ENCODE results near the gene ANKRD30B.
"Not testable (repeated sequence)": the region's sequence is repeated elsewhere in the genome, so short reads cannot be mapped to it uniquely, and the experiment has no call there.

Gene ANKRD30B, protein sequence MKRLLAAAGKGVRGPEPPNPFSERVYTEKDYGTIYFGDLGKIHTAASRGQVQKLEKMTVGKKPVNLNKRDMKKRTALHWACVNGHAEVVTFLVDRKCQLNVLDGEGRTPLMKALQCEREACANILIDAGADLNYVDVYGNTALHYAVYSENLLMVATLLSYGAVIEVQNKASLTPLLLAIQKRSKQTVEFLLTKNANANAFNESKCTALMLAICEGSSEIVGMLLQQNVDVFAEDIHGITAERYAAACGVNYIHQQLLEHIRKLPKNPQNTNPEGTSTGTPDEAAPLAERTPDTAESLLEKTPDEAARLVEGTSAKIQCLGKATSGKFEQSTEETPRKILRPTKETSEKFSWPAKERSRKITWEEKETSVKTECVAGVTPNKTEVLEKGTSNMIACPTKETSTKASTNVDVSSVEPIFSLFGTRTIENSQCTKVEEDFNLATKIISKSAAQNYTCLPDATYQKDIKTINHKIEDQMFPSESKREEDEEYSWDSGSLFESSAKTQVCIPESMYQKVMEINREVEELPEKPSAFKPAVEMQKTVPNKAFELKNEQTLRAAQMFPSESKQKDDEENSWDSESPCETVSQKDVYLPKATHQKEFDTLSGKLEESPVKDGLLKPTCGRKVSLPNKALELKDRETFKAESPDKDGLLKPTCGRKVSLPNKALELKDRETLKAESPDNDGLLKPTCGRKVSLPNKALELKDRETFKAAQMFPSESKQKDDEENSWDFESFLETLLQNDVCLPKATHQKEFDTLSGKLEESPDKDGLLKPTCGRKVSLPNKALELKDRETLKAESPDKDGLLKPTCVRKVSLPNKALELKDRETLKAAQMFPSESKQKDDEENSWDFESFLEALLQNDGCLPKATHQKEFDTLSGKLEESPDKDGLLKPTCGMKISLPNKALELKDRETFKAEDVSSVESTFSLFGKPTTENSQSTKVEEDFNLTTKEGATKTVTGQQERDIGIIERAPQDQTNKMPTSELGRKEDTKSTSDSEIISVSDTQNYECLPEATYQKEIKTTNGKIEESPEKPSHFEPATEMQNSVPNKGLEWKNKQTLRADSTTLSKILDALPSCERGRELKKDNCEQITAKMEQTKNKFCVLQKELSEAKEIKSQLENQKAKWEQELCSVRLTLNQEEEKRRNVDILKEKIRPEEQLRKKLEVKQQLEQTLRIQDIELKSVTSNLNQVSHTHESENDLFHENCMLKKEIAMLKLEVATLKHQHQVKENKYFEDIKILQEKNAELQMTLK (N-terminal part only)

DNA sequence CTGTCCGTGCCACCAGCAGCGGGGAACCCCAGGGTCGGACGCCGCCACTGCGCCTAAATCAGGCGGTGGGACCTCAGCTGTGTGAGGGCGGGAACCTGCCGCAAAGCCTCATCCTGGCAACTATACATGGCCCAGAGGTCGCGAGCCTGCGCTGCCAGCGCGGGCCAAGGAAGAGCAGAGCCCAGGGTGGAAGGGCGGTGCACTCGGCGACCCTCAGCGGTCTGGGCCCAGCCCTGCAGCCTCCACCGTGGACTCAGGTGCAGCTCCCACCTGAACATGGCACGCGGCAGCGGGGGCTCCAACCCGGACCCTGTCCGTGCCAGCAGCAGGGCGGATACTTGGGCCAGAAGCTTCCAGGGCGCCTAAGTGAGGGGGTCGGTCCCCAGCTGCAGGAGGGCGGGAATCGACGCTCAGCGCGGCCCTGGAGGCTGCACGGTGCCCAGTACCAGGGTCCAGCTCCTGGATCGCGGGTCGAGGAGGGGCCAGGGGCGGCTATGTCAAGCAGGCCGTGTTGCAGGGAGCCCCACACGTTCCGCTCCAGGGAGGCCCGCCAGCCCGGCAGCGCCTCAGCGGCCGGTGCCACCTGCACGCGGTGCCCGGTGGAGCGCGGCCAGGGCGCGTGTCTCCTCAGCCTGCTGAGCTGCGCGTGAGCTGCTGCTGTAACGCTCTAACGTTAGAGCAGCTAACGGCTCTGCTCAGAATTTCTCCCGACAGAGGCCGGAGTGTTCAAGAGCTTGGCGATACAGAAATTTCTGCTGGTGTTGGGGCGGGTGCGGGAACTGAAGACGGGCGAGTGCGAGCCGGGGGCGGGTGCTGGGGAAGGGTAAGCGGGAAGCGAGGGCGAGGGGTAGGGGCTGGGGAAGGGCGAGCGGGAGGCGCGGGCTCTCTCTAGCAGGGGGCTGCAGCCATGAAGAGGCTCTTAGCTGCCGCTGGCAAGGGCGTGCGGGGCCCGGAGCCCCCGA lies at the start of gene ANKRD30B:
Gene ANKRD30B (plus strand): TSS at position 660 of the 962 bp plus-strand sequence. CDS start 248 bp downstream, at position 908.
- DNase-seq (ENCODE audit: low spot score) = no peak

DNA sequence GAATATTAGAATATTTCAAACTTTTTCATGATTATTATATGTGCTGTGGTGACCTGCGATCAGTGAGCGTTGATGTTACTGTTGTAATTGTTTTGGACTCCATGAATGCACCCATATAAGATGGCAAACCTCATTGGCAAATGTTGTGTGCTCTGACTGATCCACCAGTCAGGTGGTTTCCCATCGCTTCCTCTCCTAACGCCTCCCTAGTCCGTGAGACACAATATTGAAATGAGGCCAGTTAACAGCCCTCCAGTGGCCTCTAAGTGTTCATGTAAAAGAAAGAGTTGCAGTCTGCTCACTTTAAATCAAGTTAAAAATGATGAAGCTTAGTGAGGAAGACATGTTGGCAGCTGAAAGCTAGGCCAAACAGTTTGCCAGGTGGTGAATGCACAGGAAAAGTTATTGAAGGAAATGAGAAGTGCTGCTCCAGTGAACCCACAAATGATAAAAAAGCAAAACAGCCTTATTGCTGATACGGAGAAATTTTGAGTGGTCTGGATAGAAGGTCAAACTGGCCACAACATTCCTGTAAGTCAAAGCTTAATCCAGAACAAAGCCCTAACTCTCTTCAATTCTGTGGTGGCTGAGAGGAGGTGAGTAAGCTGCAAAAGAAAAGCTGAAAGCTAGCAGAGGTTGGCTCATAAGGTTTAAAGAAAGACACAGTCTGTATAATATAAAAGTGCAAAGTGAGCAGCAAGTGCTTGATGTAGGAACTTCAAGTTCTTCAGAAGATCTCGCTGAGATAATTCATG lies 46.5 kb upstream of the ANKRD30B start:
- not testable (repeated sequence) for DNase-seq (ENCODE audit: low spot score)

DNA sequence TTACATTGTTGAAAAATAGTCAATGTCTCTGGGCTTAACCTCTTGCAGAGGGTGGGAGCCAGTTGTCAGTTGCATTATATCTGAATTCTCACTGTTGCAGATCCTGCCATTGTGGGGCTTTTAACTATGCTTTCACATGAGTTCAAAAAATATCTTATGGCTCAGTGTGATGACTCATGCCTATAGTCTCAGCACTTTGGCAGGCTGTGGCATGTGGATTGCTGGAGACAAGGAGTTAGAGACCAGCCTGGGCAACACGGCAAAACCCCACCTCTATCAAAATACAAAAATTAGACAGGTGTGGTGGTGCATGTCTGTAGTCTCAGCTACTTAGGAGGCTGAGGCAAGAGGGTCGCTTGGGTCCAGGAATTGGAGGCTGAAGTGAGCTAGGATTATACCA lies 38.2 kb upstream of the ANKRD30B start:
- DNase-seq (ENCODE audit: low spot score) = not testable (repeated sequence)

DNA sequence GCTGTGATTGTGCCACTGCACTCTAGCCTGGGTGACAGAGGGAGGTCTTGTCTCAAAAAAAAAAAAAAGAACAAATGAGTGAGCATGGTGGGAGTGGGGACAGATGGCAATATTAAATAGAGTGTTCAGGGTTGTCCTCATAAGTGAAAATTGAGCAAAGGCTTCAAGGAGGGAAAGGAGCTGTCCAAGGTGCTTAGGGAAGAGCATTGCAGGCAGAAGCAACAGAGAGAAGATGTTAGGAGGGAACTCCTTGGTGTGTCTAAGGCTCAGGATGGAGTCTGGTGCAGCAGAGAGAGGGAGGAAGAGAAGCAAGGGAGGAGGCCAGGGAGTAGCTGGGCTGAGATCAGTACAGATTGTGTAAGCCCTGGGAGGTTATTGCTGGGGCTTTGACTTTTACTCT lies 26.4 kb upstream of the ANKRD30B start:
- DNase-seq (ENCODE audit: low spot score) = not testable (repeated sequence)

DNA sequence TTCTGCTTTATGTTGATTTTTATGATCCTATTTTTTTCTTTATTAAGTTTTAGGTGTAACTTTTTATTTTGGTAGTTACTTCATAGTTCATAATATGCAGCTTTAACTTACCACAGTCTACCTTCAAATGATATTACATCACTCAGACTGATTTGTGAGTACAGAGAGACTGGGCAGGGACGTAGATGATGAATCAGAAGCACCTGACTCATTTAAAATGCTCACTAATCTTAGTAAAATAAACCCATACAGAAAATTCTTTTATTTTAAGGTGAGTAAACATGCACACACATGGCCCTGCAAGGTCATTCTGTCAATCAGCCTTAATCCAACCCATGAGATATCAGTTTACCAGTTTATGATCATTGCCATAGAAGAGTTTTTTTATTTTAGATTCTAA lies 8.9 kb upstream of the ANKRD30B start:
- DNase-seq (ENCODE audit: low spot score) = not testable (repeated sequence)

DNA sequence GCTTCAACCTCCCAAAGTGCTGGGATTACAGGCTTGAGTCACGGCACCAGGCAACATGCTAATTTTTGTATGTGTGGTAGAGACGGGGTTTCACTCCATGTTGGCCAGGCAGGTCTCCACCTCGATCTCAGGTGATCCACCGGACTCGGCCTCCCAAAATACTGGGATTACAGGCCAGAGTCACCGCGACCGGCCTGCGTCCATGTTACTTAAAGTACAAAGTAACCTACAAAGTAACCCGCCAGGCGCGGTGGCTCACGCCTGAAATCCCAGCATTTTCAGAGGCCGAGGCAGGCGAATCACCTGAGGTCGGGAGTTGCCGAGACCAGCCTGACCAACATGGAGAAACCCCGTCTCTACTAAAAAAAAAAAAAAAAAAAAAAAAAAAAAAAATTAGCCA lies 1.1 kb upstream of the ANKRD30B start:
- no peak for DNase-seq (ENCODE audit: low spot score)

DNA sequence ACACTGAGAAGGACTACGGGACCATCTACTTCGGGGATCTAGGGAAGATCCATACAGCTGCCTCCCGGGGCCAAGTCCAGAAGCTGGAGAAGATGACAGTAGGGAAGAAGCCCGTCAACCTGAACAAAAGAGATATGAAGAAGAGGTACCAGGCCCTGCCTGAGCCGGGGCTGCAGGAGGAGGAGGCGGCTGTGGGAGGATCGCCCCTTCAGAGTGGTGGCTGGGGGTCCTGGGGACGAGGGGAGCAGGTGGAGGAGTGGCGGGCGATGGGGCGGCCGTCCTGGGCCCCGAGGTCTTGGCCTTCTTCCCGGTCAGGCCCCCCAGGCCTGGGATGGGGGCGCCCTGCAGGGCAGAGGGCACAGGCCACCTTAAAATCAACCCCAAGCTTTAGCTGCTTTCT lies 524 bp downstream of the ANKRD30B start:
- DNase-seq (ENCODE audit: low spot score) = no peak

DNA sequence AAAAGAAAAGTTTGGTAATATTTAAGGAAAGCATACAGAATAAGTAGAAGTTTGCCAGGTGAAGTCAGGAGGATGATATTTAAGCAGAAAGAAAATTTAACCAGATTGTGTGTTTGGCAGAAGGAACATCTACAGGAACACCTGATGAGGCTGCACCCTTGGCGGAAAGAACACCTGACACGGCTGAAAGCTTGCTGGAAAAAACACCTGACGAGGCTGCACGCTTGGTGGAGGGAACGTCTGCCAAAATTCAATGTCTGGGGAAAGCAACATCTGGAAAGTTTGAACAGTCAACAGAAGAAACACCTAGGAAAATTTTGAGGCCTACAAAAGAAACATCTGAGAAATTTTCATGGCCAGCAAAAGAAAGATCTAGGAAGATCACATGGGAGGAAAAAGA lies 15.6 kb downstream of the ANKRD30B start:
- DNase-seq (ENCODE audit: low spot score) = not testable (repeated sequence)

DNA sequence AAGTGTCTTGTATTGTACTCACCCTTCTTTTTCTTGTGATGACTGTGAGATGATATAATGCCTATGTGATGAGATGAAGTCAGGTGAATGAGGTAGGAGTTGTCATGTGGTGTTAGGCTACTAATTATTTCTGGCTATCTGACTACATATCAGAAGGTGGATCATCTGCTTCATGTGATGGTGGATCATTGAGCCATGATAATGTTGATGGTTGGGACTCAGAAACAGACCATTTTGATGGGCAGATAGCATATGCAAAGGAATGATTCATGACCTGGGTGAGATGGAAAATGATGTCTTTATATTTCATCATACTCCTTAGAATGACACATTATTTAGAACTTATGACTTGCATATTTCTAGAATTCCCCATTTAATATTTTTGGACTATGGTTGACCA lies 19.5 kb downstream of the ANKRD30B start:
- no peak for DNase-seq (ENCODE audit: low spot score)

DNA sequence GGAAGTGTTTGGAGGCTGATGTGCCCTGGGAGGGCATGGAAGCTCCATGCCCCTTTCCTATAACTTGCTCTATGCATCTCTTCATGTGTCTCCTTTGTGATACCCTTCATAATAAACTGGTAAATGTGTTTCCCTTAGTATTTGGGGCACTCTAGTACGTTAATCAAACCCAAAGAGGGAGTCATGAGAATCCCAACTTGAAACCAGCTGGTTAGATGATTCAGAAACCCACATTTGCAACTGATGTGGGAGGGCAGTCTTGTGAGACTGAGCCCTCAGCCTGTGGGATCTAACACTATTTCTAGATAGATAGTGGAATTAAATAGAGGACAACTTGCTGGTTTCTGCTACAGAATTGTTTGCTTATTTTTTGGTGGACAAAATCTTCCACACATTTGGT lies 20.3 kb downstream of the ANKRD30B start:
- no peak for DNase-seq (ENCODE audit: low spot score)

DNA sequence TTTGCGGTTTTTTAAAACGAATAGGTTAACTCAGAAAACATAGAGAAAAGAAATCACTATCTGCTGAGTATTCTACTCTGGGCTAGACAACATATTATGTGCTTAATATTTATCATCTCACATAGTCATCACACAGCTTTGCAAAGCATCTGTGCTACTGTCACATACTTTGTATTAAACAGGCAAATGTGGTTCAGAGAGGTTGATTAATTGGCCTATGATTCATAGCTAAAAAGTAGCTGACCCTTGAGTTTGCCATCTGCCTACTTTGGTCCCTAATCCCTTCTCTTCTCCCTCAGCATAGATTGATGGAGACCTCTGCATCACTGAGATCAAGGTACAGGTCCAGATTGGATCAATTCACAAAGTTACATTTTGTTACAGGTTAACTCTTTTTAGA lies 21.4 kb downstream of the ANKRD30B start:
- DNase-seq (ENCODE audit: low spot score) = no peak

DNA sequence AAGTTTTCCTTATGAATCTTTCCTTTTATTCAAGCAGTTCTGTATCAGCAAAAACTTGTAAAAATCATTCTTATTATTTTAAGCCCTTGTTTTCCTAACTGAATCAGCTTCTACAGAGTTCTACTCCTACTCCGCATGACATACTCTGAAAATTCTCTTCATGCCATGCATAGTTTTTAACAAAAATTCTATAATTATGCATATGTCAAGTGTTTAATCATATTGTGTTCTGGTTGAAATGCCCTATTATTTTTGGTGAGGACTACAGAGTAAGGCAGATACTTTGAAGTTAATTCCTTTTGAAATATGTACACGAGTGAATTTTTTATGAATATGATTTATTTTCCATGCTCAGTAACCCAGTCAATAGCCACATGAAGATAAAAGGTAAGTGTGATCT lies 28.8 kb downstream of the ANKRD30B start:
- no peak for DNase-seq (ENCODE audit: low spot score)

DNA sequence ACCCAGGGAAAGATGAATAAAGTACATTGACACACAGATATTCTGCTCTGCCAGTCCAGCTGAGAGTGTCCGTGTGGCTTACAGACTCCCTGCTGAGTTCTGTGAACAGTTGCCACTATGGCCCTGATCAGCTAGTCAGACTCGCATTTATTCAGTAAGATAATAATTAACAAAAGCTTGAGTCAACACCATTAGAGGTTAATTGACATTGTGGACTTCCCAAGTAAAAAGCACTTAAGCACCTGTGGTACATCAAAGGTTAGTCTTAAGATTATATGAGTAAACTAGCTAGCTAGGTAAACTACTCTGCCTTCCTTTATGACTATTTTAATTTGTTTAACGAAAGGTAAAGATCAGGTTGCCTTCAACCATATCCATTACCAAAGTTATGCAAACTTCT lies 33.7 kb downstream of the ANKRD30B start:
- no peak for DNase-seq (ENCODE audit: low spot score)

DNA sequence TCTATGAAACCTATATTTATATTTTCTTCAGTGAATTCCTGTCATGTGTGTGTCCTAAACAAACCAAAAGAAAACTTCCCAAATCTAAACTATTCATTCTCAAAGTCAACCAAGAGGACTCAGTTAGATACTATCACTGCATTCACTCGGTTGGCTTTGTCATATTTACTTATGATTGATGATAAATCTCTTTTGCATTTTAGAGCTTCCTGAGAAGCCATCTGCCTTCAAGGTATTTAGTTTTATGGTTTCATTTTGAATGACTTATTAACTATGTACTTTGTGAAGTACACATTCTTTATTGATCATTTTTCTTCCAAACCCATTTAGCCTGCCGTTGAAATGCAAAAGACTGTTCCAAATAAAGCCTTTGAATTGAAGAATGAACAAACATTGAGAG lies 36.2 kb downstream of the ANKRD30B start:
- no peak for DNase-seq (ENCODE audit: low spot score)

DNA sequence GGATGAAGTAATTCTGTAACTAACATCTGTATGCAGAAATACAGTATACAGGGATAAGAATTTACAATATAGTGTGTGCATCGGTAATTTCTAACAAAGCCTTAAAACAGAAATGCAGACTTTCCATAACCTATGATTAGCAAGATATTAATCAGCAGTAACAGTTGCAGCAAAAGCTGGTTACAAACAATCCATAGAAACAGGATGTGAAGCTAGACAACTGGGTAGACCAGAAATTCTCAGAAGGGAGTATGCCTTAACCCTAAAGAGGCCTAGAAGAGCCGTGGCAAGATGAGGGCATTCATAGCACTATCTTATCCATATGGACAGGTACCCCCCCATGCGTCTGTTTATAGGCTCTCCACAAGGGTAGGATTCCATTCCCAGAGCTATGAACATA lies 48.9 kb downstream of the ANKRD30B start:
- DNase-seq (ENCODE audit: low spot score) = not testable (repeated sequence)

DNA sequence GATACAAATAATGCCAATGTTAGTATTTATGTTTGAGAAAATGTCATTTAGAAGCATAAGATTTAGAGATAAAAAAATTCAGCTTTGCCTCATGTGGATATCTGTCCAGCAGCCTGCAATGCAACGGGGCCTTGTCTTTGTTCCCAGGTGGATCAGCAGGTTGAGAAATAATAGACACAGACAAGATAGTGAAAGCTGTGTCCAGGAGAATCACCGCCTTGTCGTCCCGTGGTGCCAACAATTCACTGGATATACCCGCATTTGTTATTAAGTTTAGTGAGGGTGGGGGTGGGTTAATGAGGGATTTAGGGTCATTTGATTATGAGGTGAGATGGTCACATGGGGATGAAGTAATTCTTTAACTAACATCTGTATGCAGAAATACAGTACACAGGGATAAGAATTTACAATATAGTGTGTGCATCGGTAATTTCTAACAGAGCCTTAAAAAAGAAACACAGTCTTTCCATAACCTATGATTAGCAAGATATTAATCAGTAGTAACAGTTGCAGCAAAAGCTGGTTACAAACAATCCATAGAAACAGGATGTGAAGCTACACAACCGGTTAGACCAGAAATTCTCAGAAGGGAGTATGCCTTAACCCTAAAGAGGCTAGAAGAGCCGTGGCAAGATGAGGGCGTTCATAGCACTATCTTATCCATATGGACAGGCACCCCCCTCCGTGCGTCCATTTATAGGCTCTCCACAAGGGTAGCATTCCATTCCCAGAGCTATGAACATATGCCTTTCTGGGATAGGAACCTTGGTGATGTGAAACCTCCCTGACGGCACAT lies 50.2 kb downstream of the ANKRD30B start:
- not testable (repeated sequence) for DNase-seq (ENCODE audit: low spot score)

DNA sequence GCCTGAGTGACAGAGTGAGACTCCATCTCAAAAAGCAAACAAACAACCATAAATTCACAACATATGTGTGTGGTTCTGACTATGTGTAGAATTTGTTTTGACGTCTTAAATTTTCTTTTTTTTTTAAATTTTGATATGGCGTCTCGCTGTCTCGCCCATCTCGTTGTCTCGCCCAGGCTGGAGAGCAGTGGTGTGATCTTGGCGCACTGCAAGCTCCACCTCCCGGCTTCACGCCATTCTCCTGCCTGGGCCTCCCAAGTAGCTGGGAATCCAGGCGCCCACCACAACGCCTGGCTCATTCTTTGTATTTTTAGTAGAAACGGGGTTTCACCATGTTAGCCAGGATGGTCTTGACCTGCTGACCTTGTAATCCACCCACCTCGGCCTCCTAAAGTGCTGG lies 63.1 kb downstream of the ANKRD30B start:
- DNase-seq (ENCODE audit: low spot score) = not testable (repeated sequence)

DNA sequence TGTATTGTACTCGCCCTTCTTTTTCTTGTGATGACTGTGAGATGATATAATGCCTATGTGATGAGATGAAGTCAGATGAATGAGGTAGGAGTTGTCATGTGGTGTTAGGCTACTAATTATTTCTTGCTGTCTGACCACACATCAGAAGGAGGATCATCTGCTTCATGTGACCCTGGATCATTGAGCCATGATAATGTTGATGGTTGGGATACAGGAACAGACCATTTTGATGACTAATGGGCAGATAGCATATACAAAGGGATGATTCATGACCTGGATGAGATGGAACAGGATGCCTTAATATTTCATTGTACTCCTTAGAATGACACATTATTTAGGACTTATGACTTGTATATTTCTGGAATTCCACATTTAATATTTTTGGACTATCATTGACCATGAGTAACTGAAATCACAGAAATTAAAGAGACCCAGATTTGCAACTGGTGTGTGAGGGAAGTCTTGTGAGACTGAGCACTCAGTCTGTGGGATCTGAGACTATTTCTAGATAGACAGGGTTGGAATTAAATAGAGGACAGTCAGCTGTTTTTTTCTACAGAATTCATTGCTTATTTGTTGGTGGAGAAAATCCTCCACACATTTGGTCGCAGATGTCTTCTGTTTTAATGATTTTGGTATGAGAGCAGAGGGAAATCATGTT lies 79.1 kb downstream of the ANKRD30B start:
- DNase-seq (ENCODE audit: low spot score) = not testable (repeated sequence)

DNA sequence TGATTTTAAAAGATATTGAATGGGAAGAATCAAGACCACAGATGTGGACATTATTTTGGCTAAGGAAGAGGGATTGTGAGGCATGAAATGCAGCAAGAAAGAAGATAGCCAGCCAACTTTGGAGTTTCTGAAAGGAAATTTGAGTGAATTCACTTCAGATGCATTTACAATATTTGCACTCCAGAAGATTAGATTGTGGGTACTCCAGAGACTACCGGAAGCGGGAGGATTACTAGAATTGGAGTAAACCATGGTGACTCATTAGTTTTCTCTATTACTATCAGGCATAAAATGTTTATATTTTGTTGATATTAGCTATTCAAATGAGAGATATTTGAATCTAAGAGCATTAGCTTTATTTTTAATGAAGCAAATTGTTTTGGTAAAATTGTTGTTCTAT lies 93.6 kb downstream of the ANKRD30B start:
- DNase-seq (ENCODE audit: low spot score) = not testable (repeated sequence)
